Measurements from ENCODE around the gene MARCHF6.

DNA sequence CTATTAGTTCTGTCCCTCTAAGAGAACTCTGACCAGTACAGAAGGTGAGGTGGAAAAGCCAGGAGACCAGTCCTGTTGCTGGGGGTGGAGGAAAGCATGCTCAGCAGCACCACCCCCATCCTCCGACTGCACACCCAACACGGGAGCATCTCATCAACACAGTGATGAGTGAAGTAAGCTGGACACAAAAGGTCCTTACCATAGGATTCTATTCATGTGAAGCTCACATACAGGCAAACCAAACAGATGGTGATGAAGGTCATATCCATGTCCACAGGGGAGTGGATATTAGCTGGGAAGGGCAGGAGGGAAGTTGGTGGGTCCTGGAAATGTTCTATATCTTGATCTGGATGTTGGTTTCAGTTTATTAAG is 14.8 kb upstream of the MARCHF6 start:
- no peak for TF ChIP-seq EZH2 (IDR thresholded peaks at IDR 0.05; ENCODE audit: insufficient read depth, poor library complexity, severe bottlenecking)
- TF ChIP-seq EZH2phosphoT487 (IDR thresholded peaks at IDR 0.05; ENCODE audit: insufficient read depth, low read depth) = no peak
